Measurements from ENCODE around the gene TTLL11. TPM values are rescaled to one million over a fixed set of nuclear protein-coding genes. Genes with fewer than 3 reads are reported as not detected.
"Not testable (repeated sequence)": the region's sequence is repeated elsewhere in the genome, so short reads cannot be mapped to it uniquely, and the experiment has no call there.

TTLL11 gene
- total and polyA plus RNA-seq, 4 donors: 1.4 to 4.5 (median 3.6) TPM

DNA sequence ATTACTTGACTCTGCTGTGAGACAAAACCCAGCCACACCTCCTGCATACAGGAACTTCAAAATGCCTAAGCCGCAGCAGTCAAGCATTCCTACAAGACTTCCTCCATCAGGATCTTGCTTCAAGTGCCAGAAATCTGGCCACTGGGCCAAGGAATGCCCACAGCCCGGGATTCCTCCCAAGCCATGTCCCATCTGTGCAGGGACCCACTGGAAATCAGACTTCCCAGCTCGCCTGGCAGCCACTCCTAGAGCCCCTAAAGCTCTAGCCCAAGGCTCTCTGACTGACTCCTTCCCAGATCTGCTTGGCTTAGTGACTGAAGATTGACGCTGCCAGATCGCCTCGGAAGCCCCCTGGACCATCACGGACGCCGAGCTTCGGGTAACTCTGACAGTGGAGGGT is 300.6 kb downstream of the TTLL11 start:
- not testable (repeated sequence) for H3K4me3 ChIP-seq (ENCODE audit: low read depth in 1 of 3, low read length in 3 of 3); H3K9ac ChIP-seq (ENCODE audit: low read depth in 1 of 2, low read length in 2 of 2); H3K9me3 ChIP-seq (ENCODE audit: control insufficient read depth in 4 of 4, low read length in 3 of 4); H3K27ac ChIP-seq (ENCODE audit: low read depth in 1 of 2, low read length in 2 of 2); DNase-seq (ENCODE audit: low spot score); H3K4me1 ChIP-seq (ENCODE audit: control insufficient read depth in 4 of 4, insufficient read depth in 4 of 4, low read length in 3 of 4); H3K27me3 ChIP-seq (ENCODE audit: control insufficient read depth in 4 of 4, insufficient read depth in 4 of 4, low read length in 3 of 4); H3K36me3 ChIP-seq (ENCODE audit: control insufficient read depth in 4 of 4, insufficient read depth in 3 of 4, low read depth in 1 of 4, low read length in 3 of 4)
- WGBS: 95% methylated on average over 10 of the region's 10 CpGs

DNA sequence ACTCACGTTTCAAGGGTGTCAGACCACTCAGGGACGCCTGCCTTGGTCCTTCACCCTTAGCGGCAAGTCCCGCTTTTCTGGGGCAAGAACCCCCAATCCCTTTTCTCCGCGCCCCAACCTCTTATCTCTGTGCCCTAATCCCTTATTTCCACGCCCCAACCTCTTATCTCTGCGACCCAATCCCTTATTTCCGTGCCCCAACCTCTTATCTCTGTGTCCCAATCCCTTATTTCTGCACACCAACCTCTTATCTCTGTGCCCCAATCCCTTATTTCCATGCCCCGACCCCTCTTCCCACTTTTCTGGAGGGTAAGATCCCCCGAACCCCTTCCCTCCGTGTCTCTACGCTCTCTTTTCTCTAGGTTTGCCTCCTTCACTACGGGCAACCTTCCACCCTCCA is 302.3 kb downstream of the TTLL11 start:
- no peak overlapping the region for H3K27ac ChIP-seq (ENCODE audit: low read depth in 1 of 2, low read length in 2 of 2)
- no peak overlapping the region for H3K4me3 ChIP-seq (ENCODE audit: low read depth in 1 of 3, low read length in 3 of 3)
- peaks cover 0 to 2% (median 0%) of the 10 kb centered on the region in 4 donors for H3K36me3 ChIP-seq (ENCODE audit: control insufficient read depth in 4 of 4, insufficient read depth in 3 of 4, low read depth in 1 of 4, low read length in 3 of 4)
- DNase-seq (ENCODE audit: low spot score): no peak
- H3K9me3 ChIP-seq (ENCODE audit: control insufficient read depth in 4 of 4, low read length in 3 of 4): no peaks in the 10 kb centered on the region
- H3K27me3 ChIP-seq (ENCODE audit: control insufficient read depth in 4 of 4, insufficient read depth in 4 of 4, low read length in 3 of 4): no peaks in the 10 kb centered on the region
- H3K4me1 ChIP-seq (ENCODE audit: control insufficient read depth in 4 of 4, insufficient read depth in 4 of 4, low read length in 3 of 4): no peaks in the 10 kb centered on the region
- H3K9ac ChIP-seq (ENCODE audit: low read depth in 1 of 2, low read length in 2 of 2): no peak overlapping the region
- 89% methylated on average over 14 of the region's 14 CpGs for WGBS
- TF ChIP-seq FOXA1 (IDR thresholded peaks at IDR 0.05) (no peak), RAD21 (IDR thresholded peaks at IDR 0.05) (no peak), RXRA (IDR thresholded peaks at IDR 0.05) (no peak), SP1 (IDR thresholded peaks at IDR 0.05) (no peak), JUND (IDR thresholded peaks at IDR 0.05) (no peak), HNF4G (IDR thresholded peaks at IDR 0.05) (no peak), FOXA2 (IDR thresholded peaks at IDR 0.05) (no peak)
- TF ChIP-seq, protein P1, sequence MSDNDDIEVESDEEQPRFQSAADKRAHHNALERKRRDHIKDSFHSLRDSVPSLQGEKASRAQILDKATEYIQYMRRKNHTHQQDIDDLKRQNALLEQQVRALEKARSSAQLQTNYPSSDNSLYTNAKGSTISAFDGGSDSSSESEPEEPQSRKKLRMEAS (IDR thresholded peaks at IDR 0.05): no peak
- TF ChIP-seq, protein P2, sequence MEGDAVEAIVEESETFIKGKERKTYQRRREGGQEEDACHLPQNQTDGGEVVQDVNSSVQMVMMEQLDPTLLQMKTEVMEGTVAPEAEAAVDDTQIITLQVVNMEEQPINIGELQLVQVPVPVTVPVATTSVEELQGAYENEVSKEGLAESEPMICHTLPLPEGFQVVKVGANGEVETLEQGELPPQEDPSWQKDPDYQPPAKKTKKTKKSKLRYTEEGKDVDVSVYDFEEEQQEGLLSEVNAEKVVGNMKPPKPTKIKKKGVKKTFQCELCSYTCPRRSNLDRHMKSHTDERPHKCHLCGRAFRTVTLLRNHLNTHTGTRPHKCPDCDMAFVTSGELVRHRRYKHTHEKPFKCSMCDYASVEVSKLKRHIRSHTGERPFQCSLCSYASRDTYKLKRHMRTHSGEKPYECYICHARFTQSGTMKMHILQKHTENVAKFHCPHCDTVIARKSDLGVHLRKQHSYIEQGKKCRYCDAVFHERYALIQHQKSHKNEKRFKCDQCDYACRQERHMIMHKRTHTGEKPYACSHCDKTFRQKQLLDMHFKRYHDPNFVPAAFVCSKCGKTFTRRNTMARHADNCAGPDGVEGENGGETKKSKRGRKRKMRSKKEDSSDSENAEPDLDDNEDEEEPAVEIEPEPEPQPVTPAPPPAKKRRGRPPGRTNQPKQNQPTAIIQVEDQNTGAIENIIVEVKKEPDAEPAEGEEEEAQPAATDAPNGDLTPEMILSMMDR (IDR thresholded peaks at IDR 0.05; ENCODE audit: low read depth, low read length, missing input control): no peak

DNA sequence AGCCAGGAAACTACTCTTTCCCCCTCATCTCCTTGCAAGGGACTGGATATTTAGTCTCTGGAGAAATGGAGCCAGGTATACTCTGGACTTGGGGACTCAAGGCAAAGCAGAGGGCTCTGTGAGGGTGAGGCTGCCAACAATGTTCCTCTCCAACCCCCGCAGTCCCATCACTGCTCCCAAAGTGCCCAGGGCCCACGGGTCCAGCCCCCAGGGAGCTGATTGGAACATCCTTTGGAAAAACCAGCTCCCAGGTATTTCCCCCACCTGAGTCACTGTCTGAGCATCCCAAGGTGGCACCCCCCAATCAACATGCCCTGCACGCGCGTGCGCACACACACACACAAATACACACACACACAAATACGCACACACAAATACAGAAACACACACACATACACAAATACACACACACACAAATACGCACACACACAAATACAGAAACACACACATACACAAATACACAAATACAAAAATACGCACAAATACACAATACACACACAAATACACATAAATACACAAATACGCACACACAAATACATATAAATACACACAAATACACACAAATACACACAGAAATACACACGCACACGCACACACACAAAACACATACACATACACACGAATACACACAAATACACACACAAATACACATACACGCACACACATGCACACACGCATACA is 304.3 kb downstream of the TTLL11 start:
- H3K27ac ChIP-seq (ENCODE audit: low read depth in 1 of 2, low read length in 2 of 2): no peak overlapping the region
- DNase-seq (ENCODE audit: low spot score): no peak
- H3K36me3 ChIP-seq (ENCODE audit: control insufficient read depth in 4 of 4, insufficient read depth in 3 of 4, low read depth in 1 of 4, low read length in 3 of 4): peaks cover 0 to 5% (median 0%) of the 10 kb centered on the region in 4 donors
- H3K9me3 ChIP-seq (ENCODE audit: control insufficient read depth in 4 of 4, low read length in 3 of 4): no peaks in the 10 kb centered on the region
- WGBS: 94% methylated on average over 15 of the region's 15 CpGs
- H3K4me3 ChIP-seq (ENCODE audit: low read depth in 1 of 3, low read length in 3 of 3): no peak overlapping the region
- H3K9ac ChIP-seq (ENCODE audit: low read depth in 1 of 2, low read length in 2 of 2): no peak overlapping the region
- no peaks in the 10 kb centered on the region for H3K27me3 ChIP-seq (ENCODE audit: control insufficient read depth in 4 of 4, insufficient read depth in 4 of 4, low read length in 3 of 4)
- no peaks in the 10 kb centered on the region for H3K4me1 ChIP-seq (ENCODE audit: control insufficient read depth in 4 of 4, insufficient read depth in 4 of 4, low read length in 3 of 4)
- TF ChIP-seq JUND (IDR thresholded peaks at IDR 0.05) (no peak), GABPA (IDR thresholded peaks at IDR 0.05 in 1 of 2, conservative IDR thresholded peaks at IDR 0.05 in 1 of 2) (no peak), HNF4A (conservative IDR thresholded peaks at IDR 0.05) (no peak), RXRA (IDR thresholded peaks at IDR 0.05) (no peak), HNF4G (IDR thresholded peaks at IDR 0.05) (no peak), FOXA2 (IDR thresholded peaks at IDR 0.05) (no peak), RAD21 (IDR thresholded peaks at IDR 0.05) (no peak), SP1 (IDR thresholded peaks at IDR 0.05) (no peak), NR2F2 (IDR thresholded peaks at IDR 0.05) (no peak), FOXA1 (IDR thresholded peaks at IDR 0.05) (no peak), EGR1 (IDR thresholded peaks at IDR 0.05; ENCODE audit: low read depth in 2 of 2) (no peak)
- TF ChIP-seq, protein P2 (IDR thresholded peaks at IDR 0.05; ENCODE audit: low read depth, low read length, missing input control): no peak
- TF ChIP-seq, protein P3, sequence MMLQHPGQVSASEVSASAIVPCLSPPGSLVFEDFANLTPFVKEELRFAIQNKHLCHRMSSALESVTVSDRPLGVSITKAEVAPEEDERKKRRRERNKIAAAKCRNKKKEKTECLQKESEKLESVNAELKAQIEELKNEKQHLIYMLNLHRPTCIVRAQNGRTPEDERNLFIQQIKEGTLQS (IDR thresholded peaks at IDR 0.05): no peak
- TF ChIP-seq, protein P1 (IDR thresholded peaks at IDR 0.05): no peak
- TF ChIP-seq, protein P4, sequence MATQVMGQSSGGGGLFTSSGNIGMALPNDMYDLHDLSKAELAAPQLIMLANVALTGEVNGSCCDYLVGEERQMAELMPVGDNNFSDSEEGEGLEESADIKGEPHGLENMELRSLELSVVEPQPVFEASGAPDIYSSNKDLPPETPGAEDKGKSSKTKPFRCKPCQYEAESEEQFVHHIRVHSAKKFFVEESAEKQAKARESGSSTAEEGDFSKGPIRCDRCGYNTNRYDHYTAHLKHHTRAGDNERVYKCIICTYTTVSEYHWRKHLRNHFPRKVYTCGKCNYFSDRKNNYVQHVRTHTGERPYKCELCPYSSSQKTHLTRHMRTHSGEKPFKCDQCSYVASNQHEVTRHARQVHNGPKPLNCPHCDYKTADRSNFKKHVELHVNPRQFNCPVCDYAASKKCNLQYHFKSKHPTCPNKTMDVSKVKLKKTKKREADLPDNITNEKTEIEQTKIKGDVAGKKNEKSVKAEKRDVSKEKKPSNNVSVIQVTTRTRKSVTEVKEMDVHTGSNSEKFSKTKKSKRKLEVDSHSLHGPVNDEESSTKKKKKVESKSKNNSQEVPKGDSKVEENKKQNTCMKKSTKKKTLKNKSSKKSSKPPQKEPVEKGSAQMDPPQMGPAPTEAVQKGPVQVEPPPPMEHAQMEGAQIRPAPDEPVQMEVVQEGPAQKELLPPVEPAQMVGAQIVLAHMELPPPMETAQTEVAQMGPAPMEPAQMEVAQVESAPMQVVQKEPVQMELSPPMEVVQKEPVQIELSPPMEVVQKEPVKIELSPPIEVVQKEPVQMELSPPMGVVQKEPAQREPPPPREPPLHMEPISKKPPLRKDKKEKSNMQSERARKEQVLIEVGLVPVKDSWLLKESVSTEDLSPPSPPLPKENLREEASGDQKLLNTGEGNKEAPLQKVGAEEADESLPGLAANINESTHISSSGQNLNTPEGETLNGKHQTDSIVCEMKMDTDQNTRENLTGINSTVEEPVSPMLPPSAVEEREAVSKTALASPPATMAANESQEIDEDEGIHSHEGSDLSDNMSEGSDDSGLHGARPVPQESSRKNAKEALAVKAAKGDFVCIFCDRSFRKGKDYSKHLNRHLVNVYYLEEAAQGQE (IDR thresholded peaks at IDR 0.05): no peak
- TF ChIP-seq, protein P5, sequence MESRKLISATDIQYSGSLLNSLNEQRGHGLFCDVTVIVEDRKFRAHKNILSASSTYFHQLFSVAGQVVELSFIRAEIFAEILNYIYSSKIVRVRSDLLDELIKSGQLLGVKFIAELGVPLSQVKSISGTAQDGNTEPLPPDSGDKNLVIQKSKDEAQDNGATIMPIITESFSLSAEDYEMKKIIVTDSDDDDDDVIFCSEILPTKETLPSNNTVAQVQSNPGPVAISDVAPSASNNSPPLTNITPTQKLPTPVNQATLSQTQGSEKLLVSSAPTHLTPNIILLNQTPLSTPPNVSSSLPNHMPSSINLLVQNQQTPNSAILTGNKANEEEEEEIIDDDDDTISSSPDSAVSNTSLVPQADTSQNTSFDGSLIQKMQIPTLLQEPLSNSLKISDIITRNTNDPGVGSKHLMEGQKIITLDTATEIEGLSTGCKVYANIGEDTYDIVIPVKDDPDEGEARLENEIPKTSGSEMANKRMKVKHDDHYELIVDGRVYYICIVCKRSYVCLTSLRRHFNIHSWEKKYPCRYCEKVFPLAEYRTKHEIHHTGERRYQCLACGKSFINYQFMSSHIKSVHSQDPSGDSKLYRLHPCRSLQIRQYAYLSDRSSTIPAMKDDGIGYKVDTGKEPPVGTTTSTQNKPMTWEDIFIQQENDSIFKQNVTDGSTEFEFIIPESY (IDR thresholded peaks at IDR 0.05): no peak
